Coronary artery (tissue), 2 donors: ENCODE data around the gene ERFL.

Experiments used
- DNase-seq: peaks from one replicate; pipeline ENCODE4 v3.0.0-alpha.2; 2017; ENCODE audit warnings: low spot score
- H3K27ac ChIP-seq, 2 donors: fragments of 200-600 bp; sonication (generic); one replicate each; pipeline ENCODE4 v1.5.1; 2016 to 2019
- H3K4me3 ChIP-seq: fragments of 200-600 bp; sonication (generic); 2 replicates; pipeline ENCODE4 v1.5.1; 2016; ENCODE audit warnings: mild to moderate bottlenecking, moderate library complexity
- TF ChIP-seq, protein P1 (sequence below): fragments of 200-600 bp; sonication (generic); IDR thresholded peaks from one replicate; pipeline ENCODE4 v1.5.1; 2019; ENCODE audit warnings: antibody characterized with exemption

Gene ERFL

GRCh38 chr19:41870401-41870873 lies 57.8 kb downstream of the ERFL start:
- TF ChIP-seq, protein P1, sequence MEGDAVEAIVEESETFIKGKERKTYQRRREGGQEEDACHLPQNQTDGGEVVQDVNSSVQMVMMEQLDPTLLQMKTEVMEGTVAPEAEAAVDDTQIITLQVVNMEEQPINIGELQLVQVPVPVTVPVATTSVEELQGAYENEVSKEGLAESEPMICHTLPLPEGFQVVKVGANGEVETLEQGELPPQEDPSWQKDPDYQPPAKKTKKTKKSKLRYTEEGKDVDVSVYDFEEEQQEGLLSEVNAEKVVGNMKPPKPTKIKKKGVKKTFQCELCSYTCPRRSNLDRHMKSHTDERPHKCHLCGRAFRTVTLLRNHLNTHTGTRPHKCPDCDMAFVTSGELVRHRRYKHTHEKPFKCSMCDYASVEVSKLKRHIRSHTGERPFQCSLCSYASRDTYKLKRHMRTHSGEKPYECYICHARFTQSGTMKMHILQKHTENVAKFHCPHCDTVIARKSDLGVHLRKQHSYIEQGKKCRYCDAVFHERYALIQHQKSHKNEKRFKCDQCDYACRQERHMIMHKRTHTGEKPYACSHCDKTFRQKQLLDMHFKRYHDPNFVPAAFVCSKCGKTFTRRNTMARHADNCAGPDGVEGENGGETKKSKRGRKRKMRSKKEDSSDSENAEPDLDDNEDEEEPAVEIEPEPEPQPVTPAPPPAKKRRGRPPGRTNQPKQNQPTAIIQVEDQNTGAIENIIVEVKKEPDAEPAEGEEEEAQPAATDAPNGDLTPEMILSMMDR = no peak
- DNase-seq = no peak
- no peak overlapping the region for H3K4me3 ChIP-seq
- H3K27ac ChIP-seq = no peak overlapping the region

DNA sequence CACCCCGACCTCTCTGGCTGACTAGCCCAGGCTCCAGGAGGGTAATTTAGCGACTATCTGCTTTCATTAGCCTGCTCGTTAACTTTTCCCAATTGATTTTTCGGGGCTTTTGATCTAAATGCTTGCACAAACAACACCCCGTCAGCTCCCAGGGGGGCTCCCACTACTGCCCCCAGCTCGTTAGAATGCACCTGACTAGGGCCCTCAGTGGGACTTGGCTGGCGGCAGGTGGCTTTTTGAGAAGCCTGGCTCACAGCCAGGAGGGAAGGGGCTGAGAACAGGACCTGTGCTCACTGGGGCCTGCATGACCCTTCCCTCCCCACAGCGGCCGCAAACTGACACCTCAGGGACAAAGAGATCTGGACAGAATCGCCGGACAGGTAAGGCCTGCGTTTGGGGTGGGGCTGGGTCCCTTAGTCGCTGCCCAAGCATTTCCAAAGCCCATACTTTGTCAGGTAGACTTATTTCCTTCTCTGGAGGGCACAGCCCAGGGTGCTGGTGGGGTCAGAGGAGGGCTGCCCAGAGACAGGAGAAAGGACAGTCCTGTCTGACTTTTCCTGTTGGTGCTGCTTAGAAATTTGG lies 58.8 kb downstream of the ERFL start:
- no peak for DNase-seq
- no peak overlapping the region for H3K4me3 ChIP-seq
- H3K27ac ChIP-seq = no peak overlapping the region
- TF ChIP-seq, protein P1 = no peak

- no peak overlapping the region for H3K27ac ChIP-seq
These were observed 59.3 kb downstream of the ERFL start for GRCh38 chr19:41868989-41869300.

GRCh38 chr19:41868120-41868988 lies 59.9 kb downstream of the ERFL start:
- DNase-seq = no peak
- TF ChIP-seq, protein P1 = no peak
- H3K4me3 ChIP-seq = no peak overlapping the region
- no peak overlapping the region for H3K27ac ChIP-seq

More at GRCh38 chr19:41868989-41869300, 59.3 kb downstream of the ERFL start:
- DNase-seq = no peak
- H3K4me3 ChIP-seq = no peak overlapping the region
- TF ChIP-seq, protein P1 = no peak

- Histone ChIP-seq H3K4me3 (no peak overlapping the region), H3K27ac (no peak overlapping the region)
- TF ChIP-seq, protein P1 = no peak
- DNase-seq = no peak
These were observed 62.0 kb downstream of the ERFL start for GRCh38 chr19:41866284-41866683.

GRCh38 chr19:41864374-41864773 lies 63.9 kb downstream of the ERFL start:
- TF ChIP-seq, protein P1 = no peak
- no peak overlapping the region for H3K4me3 ChIP-seq
- no peak overlapping the region for H3K27ac ChIP-seq
- no peak for DNase-seq
